Occipital lobe (tissue), 3 donors: ENCODE measurements around the gene TMEM44. TPM values are rescaled to one million over a fixed set of nuclear protein-coding genes. Genes with fewer than 3 reads are reported as not detected.
"Not testable (repeated sequence)": the region's sequence is repeated elsewhere in the genome, so short reads cannot be mapped to it uniquely, and the experiment has no call there.

ENCODE experiments used
- DNase-seq: peaks from one replicate; lab custom pipeline; 2025; lab: John Stamatoyannopoulos, UW
- small RNA-seq: library from RNA; depleted of rRNA; stranded (forward); fragments of <200 nt; gene quantifications from one replicate; pipeline ENCODE3, GENCODE V24; 2014
- total RNA-seq: library from RNA; depleted of rRNA; stranded (reverse); fragments of >200 nt; gene quantifications from one replicate; pipeline ENCODE4 v1.2.3, GENCODE V29; 2014

TMEM44 gene
- total RNA-seq, 1 donor from 2014 or later: 20.6 TPM

- DNase-seq: no peak
Observed at GRCh38 chr3:194555175-194556062, 77.8 kb downstream of the TMEM44 start.

GRCh38 chr3:194554473-194555123, 78.6 kb downstream of the TMEM44 start:
- DNase-seq: no peak

- no peak for DNase-seq
Observed at GRCh38 chr3:194552327-194552949, 80.8 kb downstream of the TMEM44 start.

GRCh38 chr3:194549853-194550252, 83.4 kb downstream of the TMEM44 start:
- no peak for DNase-seq

- DNase-seq: no peak
Observed at GRCh38 chr3:194548346-194549321, 84.6 kb downstream of the TMEM44 start.

GRCh38 chr3:194547042-194547441, 86.2 kb downstream of the TMEM44 start:
- no peak for DNase-seq

GRCh38 chr3:194545538-194545937, 87.7 kb downstream of the TMEM44 start:
- DNase-seq: not testable (repeated sequence)

- DNase-seq: no peak
Observed at GRCh38 chr3:194543550-194543949, 89.7 kb downstream of the TMEM44 start.

GRCh38 chr3:194541483-194541882, 91.7 kb downstream of the TMEM44 start:
- DNase-seq: no peak

GRCh38 chr3:194540274-194540905, 92.8 kb downstream of the TMEM44 start:
- no peak for DNase-seq

GRCh38 chr3:194539498-194539897, 93.7 kb downstream of the TMEM44 start:
- no peak for DNase-seq

- no peak for DNase-seq
Observed at GRCh38 chr3:194537732-194538247, 95.4 kb downstream of the TMEM44 start.

Small RNA genes within 50 kb of the gene (small RNA-seq; reads per million reads assigned to genes)
- gene AC046143.2: not detected

Other genes starting within 250 kb of the TMEM44 start
- not detected for gene GP5, start 234.2 kb downstream of the TMEM44 start, total RNA-seq
- gene ATP13A3, start 146.4 kb downstream of the TMEM44 start, total RNA-seq: 146 TPM
- gene LSG1, start 38.8 kb upstream of the TMEM44 start, total RNA-seq: 42.4 TPM
- gene FAM43A, start 52.5 kb upstream of the TMEM44 start, total RNA-seq: 5.3 TPM